ENCODE measurements around the gene PABPC1L. TPM values are rescaled to one million over a fixed set of nuclear protein-coding genes. Genes with fewer than 3 reads are reported as not detected.

Gene PABPC1L
- total RNA-seq, 1 donor from 2014 or later, result 106 TPM

DNA sequence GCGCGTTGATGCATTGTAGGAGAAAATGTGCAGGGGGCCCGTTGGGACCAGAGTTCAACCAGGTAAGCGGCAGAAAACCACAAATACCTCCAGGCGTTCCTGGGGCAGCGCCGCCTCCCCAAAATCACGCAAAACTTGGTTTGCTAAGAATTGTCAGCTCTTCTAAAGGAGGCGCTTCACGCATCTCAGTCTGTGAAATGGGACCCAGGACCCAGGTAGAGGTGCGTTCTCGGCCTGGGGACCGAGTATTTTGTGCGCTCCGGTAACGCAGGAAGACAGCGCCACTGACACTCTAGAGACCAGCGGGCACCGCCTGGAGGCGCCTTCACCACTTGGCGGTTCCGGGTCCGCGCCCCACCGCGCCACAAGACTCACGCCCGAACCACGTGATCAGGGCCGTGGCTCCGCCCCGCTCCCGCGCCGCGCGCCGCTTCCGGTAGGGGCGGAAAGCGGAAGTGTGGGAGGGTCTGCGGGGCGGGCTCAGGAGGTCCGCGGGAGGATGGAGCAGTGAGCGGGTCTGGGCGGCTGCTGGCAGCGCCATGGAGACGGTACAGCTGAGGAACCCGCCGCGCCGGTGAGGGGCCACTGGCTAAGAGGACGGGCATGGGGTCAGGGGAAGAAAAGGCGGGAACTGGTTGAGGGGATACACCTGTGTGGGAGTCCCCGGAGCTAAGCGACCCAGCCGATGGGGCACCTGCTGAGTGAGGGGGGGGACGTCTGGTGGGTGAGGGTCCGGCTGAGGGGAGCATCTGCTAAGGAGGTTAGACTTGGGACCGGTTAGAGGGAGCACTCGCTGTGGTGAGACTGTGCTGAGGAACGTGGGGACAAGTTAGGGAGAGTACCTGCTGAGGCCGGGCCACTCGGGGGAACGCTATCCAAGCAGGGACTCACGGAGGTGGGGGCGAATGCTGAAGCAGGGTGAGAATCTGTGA, 56.4 kb downstream of the PABPC1L start, which contains the start of gene STK4:
Gene STK4 (plus strand): TSS at position 483 of the 932 bp plus-strand sequence. CDS start 57 bp downstream, at position 540.
- Mint-ChIP-seq H3K9me3 (no peaks in the 10 kb centered on the region), H3K36me3 (ENCODE audit: low read depth) (peaks cover 20% of the 10 kb centered on the region), H3K4me1 (ENCODE audit: low read depth) (peaks cover 77% of the 10 kb centered on the region), H3K4me3 (peak within 1 kb of the TSS; percentile 92), H3K27me3 (ENCODE audit: insufficient read depth) (no peaks in the 10 kb centered on the region), H3K27ac (peak within 1 kb of the TSS; percentile 88)
- DNase-seq (ENCODE audit: low spot score), result peak; percentile 95
- intact Hi-C loops (cut with micrococcal nuclease), result loop anchor here (2.0 to 10.0 kb wide), 8 partner anchors 55 to 969 kb away; partner anchors contain the start of genes ADA, PABPC1L, PCIF1 and PIGT

DNA sequence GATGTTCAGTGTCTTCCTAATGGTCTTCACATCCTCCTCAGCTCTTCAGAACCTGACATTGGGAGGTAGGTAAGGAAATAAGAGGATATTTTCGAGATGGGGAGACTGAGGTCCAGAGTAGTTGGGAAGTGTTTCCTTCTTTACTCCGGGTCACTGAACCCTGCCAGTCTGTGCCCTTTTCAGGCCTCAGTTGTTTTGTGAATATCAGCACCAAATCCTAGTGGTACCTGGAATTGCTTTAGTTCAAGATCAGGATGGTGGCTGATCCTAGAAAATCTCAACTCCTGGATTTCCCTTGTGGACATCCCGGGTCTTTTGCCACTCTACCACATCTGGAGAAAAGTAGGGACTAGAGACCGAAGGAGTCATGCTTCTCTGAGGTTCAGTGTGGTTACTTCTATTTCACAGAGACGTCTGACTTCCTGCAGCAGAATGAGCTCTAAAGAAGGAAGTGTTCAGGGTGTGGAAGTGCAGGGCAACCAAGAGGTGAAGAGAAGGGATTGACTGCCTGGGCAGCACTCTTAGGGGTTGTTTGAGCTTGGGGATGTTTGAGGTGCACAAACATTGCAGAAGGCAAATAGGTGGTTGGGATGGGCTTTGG, 57.4 kb downstream of the PABPC1L start:
- Mint-ChIP-seq H3K4me1 (ENCODE audit: low read depth) (peaks cover 75% of the 10 kb centered on the region), H3K9me3 (no peaks in the 10 kb centered on the region), H3K27ac (peak overlapping the region; percentile 88), H3K4me3 (peak overlapping the region; percentile 92), H3K36me3 (ENCODE audit: low read depth) (peaks cover 23% of the 10 kb centered on the region), H3K27me3 (ENCODE audit: insufficient read depth) (no peaks in the 10 kb centered on the region)
- intact Hi-C loops (cut with micrococcal nuclease), result loop anchor here (2.0 to 10.0 kb wide), 8 partner anchors 57 to 967 kb away; partner anchors contain the start of genes ADA, PABPC1L, PCIF1 and PIGT
- DNase-seq (ENCODE audit: low spot score), result no peak

DNA sequence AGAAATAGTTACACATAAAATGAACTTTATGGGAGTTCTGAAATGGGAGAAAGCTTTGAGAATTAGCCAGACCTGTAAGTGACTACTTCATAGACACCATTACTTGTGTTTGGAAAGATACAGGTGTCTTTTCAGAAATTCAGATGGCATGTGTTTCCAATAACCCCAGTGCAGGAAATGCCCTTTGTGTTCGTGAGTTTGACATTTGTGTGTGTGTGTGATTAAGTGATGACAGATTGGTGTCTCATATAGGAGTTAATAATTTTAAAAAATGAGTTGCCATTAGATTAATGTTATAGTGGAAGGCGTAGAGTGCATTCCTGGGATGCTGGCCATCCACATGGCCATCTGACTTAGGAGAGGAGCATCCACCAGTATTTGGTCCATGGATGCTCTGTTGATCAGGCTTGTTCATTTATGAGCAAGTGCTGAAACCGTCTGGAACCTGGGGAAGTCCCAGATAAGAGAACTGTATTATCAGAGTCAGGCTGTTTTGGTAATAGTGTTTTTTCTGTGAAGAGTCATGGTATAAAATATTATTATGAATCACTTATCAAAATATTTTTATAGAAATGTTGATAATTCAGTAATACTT, 59.5 kb downstream of the PABPC1L start:
- H3K4me1 Mint-ChIP-seq (ENCODE audit: low read depth), result peaks cover 68% of the 10 kb centered on the region
- peak overlapping the region; percentile 88 for H3K27ac Mint-ChIP-seq
- peaks cover 40% of the 10 kb centered on the region for H3K36me3 Mint-ChIP-seq (ENCODE audit: low read depth)

DNA sequence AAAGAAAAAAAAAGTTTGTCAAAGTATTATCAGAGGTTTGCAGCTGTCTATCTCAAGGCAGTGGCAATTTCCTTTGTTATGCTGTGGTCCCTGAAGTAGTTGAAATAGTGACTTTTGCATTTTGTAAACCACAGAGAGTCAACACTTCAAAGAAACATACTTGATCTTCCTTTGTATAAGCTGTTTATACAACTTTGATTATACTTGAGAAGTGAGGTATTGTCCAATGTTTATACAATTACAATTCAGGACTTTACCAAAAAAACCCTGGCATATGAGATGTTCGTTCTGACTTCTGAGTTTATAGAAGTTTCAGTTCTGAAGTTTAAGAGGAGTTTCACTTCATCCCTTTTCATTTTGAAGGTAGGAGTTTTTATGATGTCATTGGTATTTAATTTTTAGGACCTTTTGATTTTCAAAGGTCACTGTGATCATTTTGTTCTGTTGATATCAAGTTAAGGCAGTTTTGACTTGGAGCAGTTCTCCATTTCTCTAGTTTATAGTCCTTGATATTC, 60.4 kb downstream of the PABPC1L start:
- H3K27ac Mint-ChIP-seq, result peak overlapping the region; percentile 98
- H3K36me3 Mint-ChIP-seq (ENCODE audit: low read depth), result peaks cover 48% of the 10 kb centered on the region
- H3K9me3 Mint-ChIP-seq, result no peaks in the 10 kb centered on the region
- peaks cover 74% of the 10 kb centered on the region for H3K4me1 Mint-ChIP-seq (ENCODE audit: low read depth)
- intact Hi-C loops (cut with micrococcal nuclease), result loop anchor here (1.0 to 5.0 kb wide), 4 partner anchors 11 to 1717 kb away; partner anchors contain the start of gene TP53RK
- no peak for DNase-seq (ENCODE audit: low spot score)
- H3K4me3 Mint-ChIP-seq, result peak overlapping the region; percentile 92
- no peaks in the 10 kb centered on the region for H3K27me3 Mint-ChIP-seq (ENCODE audit: insufficient read depth)

More for the DNA sequence above, 59.5 kb downstream of the PABPC1L start:
- Mint-ChIP-seq H3K9me3 (no peaks in the 10 kb centered on the region), H3K4me3 (peak overlapping the region; percentile 92), H3K27me3 (ENCODE audit: insufficient read depth) (no peaks in the 10 kb centered on the region)
- no peak for DNase-seq (ENCODE audit: low spot score)
- intact Hi-C loops (cut with micrococcal nuclease), result loop anchor here (5.0 to 10.0 kb wide), 5 partner anchors 317 to 965 kb away; partner anchors contain the start of genes ADA, PCIF1, PIGT and SERINC3

GRCh38 chr20:44973053-44973452, 63.2 kb downstream of the PABPC1L start:
- peaks cover 62% of the 10 kb centered on the region for H3K36me3 Mint-ChIP-seq (ENCODE audit: low read depth)
- peaks cover 86% of the 10 kb centered on the region for H3K4me1 Mint-ChIP-seq (ENCODE audit: low read depth)
- H3K27ac Mint-ChIP-seq, result peak overlapping the region; percentile 62
- no peaks in the 10 kb centered on the region for H3K9me3 Mint-ChIP-seq
- intact Hi-C loops (cut with micrococcal nuclease), result loop anchor here (5.0 kb wide), 2 partner anchors 329 to 1714 kb away; partner anchors contain the start of gene TP53RK
- DNase-seq (ENCODE audit: low spot score), result no peak
- H3K27me3 Mint-ChIP-seq (ENCODE audit: insufficient read depth), result no peaks in the 10 kb centered on the region
- peak overlapping the region; percentile 59 for H3K4me3 Mint-ChIP-seq

DNA sequence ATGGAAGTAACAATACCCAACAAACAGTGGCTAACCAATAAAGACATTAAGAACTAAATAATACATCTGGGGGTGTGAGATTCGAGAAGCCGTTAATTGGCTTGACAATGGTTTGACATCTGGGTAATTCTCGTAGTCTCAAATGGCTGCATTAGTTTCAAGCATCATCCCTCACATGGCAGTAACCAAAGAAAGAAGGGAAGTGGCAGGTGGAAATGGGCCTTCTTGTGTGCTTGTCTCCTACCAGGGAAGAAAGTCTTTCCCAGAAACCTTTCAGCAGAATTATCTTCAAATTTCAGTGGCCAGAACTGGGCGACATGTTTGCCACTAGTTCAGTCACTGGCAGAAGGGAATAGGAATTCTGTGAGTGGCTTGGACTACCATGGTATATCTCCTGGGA, 66.8 kb downstream of the PABPC1L start:
- Mint-ChIP-seq H3K9me3 (no peaks in the 10 kb centered on the region), H3K27me3 (ENCODE audit: insufficient read depth) (no peaks in the 10 kb centered on the region), H3K36me3 (ENCODE audit: low read depth) (peaks cover 77% of the 10 kb centered on the region), H3K27ac (peak overlapping the region; percentile 7), H3K4me3 (no peak overlapping the region), H3K4me1 (ENCODE audit: low read depth) (peaks cover 78% of the 10 kb centered on the region)
- intact Hi-C loops (cut with micrococcal nuclease), result no loop called here
- no peak for DNase-seq (ENCODE audit: low spot score)

DNA sequence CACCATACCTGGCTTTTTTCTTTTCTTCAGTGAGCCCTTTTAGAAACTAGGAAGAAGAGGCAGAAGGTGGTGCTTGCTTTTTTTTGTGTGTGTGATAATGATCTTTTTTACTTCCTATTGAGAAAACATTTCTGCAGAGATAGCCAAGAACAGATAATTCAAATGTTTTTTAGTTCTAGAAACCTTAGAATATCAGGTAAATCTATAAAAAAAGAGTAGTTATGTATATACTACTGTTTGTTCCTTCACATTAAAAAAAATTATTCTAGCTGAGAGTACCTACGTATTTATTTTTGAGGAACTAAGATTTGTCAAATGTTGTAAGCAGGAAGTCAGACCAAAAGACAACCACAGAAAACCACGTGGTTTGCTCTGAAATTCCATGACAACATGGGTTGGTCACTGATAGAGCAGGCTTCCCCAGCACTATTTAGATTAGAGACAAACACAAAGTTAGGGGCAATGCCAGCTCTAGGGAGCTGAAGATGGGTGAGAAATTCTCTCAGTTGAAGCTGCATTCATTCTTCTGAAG, 69.3 kb downstream of the PABPC1L start:
- DNase-seq (ENCODE audit: low spot score), result peak; percentile 67
- peaks cover 76% of the 10 kb centered on the region for H3K36me3 Mint-ChIP-seq (ENCODE audit: low read depth)
- H3K9me3 Mint-ChIP-seq, result no peaks in the 10 kb centered on the region
- peaks cover 72% of the 10 kb centered on the region for H3K4me1 Mint-ChIP-seq (ENCODE audit: low read depth)
- H3K27ac Mint-ChIP-seq, result peak overlapping the region; percentile 95
- no peaks in the 10 kb centered on the region for H3K27me3 Mint-ChIP-seq (ENCODE audit: insufficient read depth)
- H3K4me3 Mint-ChIP-seq, result peak overlapping the region; percentile 73
- intact Hi-C loops (cut with micrococcal nuclease), result loop anchor here (1.0 kb wide), 3 partner anchors 8 to 20 kb away; no protein-coding TSS in a partner anchor

DNA sequence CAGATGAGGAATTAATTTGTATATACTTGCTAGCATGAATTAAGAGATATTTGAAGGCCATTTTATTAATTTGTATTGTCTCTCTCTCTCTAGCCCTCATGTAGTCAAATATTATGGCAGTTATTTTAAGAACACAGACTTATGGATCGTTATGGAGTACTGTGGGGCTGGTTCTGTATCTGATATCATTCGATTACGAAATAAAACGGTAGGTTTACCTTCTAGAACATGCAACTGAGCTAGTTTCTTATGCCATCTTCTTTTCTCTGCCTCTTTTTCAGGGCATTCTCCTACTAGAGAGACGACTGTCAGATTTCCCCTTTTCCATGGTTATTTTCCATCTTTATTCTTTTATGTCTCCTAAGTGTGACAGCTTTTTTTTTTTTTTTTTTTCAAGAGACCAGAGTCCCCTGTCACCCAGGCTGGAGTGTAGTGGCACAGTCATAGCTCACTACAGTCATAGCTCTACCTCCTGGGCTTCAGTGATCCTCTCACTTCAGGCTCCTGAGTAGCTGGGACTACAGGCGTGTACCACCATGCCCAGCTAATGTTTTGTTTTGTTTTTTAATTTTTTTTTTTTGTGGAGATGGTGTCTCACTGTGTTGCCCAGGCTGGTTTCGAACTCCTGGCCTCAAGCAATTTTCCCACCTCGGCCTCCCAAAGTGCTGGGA, 72.0 kb downstream of the PABPC1L start:
- DNase-seq (ENCODE audit: low spot score), result no peak
- peaks cover 62% of the 10 kb centered on the region for H3K36me3 Mint-ChIP-seq (ENCODE audit: low read depth)
- no peaks in the 10 kb centered on the region for H3K27me3 Mint-ChIP-seq (ENCODE audit: insufficient read depth)
- no peak overlapping the region for H3K4me3 Mint-ChIP-seq
- no peaks in the 10 kb centered on the region for H3K9me3 Mint-ChIP-seq
- peaks cover 61% of the 10 kb centered on the region for H3K4me1 Mint-ChIP-seq (ENCODE audit: low read depth)
- peak overlapping the region; percentile 79 for H3K27ac Mint-ChIP-seq
- intact Hi-C loops (cut with micrococcal nuclease), result no loop called here

GRCh38 chr20:44983093-44983674, 73.3 kb downstream of the PABPC1L start:
- H3K9me3 Mint-ChIP-seq, result no peaks in the 10 kb centered on the region
- peaks cover 54% of the 10 kb centered on the region for H3K4me1 Mint-ChIP-seq (ENCODE audit: low read depth)
- H3K36me3 Mint-ChIP-seq (ENCODE audit: low read depth), result peaks cover 55% of the 10 kb centered on the region
- no peak overlapping the region for H3K4me3 Mint-ChIP-seq
- H3K27ac Mint-ChIP-seq, result peak overlapping the region; percentile 2
- intact Hi-C loops (cut with micrococcal nuclease), result no loop called here
- DNase-seq (ENCODE audit: low spot score), result no peak
- no peaks in the 10 kb centered on the region for H3K27me3 Mint-ChIP-seq (ENCODE audit: insufficient read depth)

DNA sequence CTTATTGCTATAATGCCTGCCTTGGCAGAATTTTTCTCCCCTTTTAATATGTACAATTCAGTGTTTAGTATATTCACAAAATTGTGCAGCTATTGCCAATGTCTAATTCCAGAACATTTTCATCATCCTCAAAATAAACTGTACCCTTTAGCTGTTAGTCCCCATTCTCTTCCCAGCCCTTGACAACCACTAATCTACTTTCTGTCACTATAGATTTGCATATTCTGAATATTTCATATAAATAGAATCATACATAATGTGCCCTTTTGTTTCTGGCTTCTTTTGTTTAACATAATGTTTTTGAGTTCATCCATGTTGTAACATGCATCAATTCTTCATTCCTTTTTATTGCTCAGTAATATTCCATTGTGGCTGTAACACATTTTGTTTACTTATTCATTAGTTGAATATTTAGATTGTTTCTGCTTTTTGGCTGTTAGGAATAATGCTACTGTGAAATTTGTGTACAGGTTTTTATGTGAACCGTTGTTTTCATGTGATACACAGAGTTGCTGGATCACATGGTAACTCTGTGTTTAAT, 78.8 kb downstream of the PABPC1L start:
- Mint-ChIP-seq H3K27me3 (ENCODE audit: insufficient read depth) (no peaks in the 10 kb centered on the region), H3K4me1 (ENCODE audit: low read depth) (peaks cover 65% of the 10 kb centered on the region), H3K4me3 (no peak overlapping the region), H3K27ac (peak overlapping the region; percentile 61), H3K9me3 (no peaks in the 10 kb centered on the region), H3K36me3 (ENCODE audit: low read depth) (peaks cover 45% of the 10 kb centered on the region)
- DNase-seq (ENCODE audit: low spot score), result no peak
- intact Hi-C loops (cut with micrococcal nuclease), result no loop called here

All from activated T-helper 1 cell treated with anti-CD3 and anti-CD28 coated beads, Interleukin-12 subunit alpha, Interleukin-12 subunit beta, Interleukin-2, Interleukin-4 antibody, amounts not matched to agents 30 ng/mL and 10 ng/mL and 1 ng/mL, durations not matched to agents 14 hours and 24 hours and 36 hours (primary cell).